ENCODE measurements around the gene CTU2.

DNA sequence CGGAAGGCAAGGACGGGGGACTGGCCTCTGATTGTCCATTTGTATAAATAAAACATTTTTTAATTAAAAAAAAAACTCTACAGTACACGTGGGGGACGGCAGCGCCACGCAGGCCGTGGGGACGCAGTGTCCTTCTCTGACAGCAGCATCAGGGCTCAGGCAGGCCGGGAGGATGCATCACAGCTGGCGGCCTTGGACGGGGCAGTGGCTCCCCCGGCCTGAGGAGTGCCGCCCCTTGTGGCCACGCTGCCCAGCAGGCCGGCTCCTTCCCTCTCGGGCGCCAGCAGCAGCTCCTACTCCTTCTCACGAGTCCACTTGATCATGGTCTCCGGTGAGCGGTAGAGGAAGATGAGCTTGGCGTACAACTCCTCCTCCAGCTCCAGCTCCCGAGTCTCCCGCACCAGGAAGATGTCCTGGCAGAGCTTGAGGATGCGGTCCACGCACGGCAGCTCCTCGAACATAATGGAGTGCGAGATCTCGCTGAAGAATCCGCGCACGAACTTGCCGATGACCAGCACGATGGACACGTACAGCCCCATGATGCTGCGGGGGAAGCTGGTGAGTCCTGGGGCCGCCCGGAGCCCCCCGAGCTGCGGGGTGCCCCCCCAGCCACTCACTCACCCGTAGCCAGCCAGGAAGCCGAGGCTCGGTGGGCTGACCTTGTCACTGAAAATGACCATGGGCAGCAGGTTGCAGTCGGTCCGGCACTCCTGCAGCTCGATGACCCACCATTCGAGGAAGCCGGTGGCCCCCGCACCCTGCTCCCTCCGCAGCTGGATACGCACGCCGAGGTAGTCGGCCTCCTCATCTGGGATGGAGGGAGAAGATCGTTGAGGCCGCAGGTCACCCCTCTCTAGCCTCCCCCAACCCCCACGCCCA lies 9.2 kb downstream of the CTU2 start:
- no peak for TF ChIP-seq POLR2A (IDR thresholded peaks at IDR 0.05)
- TF ChIP-seq, protein P1, sequence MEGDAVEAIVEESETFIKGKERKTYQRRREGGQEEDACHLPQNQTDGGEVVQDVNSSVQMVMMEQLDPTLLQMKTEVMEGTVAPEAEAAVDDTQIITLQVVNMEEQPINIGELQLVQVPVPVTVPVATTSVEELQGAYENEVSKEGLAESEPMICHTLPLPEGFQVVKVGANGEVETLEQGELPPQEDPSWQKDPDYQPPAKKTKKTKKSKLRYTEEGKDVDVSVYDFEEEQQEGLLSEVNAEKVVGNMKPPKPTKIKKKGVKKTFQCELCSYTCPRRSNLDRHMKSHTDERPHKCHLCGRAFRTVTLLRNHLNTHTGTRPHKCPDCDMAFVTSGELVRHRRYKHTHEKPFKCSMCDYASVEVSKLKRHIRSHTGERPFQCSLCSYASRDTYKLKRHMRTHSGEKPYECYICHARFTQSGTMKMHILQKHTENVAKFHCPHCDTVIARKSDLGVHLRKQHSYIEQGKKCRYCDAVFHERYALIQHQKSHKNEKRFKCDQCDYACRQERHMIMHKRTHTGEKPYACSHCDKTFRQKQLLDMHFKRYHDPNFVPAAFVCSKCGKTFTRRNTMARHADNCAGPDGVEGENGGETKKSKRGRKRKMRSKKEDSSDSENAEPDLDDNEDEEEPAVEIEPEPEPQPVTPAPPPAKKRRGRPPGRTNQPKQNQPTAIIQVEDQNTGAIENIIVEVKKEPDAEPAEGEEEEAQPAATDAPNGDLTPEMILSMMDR (IDR thresholded peaks at IDR 0.05): no peak
